HG02943 (cell line): ENCODE measurements around the gene ZNF223.

Source experiments
- ATAC-seq: cut with Tn5 transposase; IDR thresholded peaks from one replicate; pipeline ENCODE4 v1.9.1; 2021; ENCODE audit warnings: mild to moderate bottlenecking, low read depth, moderate library complexity; ENCODE audit not compliant: unreplicated experiment

Gene ZNF223

GRCh38 chr19:44051650-44052402 lies at the start of gene ZNF223:
TSS of gene ZNF223 (plus strand) at chr19:44052036. CDS start at chr19:44055177, 3,141 bp downstream.
- no peak for ATAC-seq

- no peak for ATAC-seq
Measured at GRCh38 chr19:44002212-44002565, 49.6 kb upstream of the ZNF223 start.

GRCh38 chr19:44002566-44003460 lies 49.0 kb upstream of the ZNF223 start, which contains the start of gene ZNF230:
TSS of gene ZNF230 (plus strand) at chr19:44002957. CDS start at chr19:44007079, 4,122 bp downstream.
- ATAC-seq, result peak; percentile 93

GRCh38 chr19:44003461-44004009 lies 48.3 kb upstream of the ZNF223 start:
- ATAC-seq, result no peak

GRCh38 chr19:44005973-44006372 lies 45.9 kb upstream of the ZNF223 start:
- ATAC-seq, result no peak

DNA sequence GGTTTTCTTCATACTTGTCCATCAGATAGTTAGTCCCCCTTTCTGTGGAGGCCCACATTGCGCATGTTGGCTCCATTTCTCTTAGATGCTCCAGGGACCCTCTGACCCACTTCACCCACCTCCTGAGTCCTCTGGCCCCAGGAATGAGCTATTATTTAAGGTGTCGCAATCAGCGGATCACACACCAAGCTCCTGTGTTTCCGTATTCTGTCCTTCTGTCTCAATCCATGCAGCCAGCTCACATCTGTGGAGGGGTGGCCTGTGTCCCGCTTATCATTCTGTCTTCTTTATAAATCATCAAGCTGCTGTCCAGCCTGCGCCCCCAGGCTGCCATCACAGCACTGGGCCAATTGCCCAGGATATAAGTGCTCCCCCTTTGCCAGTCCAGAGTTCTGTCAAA lies 44.4 kb upstream of the ZNF223 start:
- ATAC-seq, result no peak

DNA sequence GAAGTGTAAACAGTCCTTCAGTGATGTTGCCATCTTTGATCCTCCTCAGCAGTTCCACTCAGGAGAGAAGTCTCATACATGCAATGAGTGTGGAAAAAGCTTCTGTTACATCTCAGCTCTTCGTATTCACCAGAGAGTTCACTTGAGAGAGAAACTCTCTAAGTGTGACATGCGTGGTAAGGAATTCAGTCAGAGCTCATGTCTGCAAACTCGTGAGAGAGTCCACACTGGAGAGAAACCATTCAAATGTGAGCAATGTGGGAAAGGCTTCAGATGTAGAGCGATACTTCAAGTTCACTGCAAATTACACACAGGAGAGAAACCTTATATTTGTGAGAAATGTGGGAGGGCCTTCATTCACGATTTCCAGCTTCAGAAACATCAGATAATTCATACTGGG lies 41.4 kb upstream of the ZNF223 start:
- no peak for ATAC-seq

DNA sequence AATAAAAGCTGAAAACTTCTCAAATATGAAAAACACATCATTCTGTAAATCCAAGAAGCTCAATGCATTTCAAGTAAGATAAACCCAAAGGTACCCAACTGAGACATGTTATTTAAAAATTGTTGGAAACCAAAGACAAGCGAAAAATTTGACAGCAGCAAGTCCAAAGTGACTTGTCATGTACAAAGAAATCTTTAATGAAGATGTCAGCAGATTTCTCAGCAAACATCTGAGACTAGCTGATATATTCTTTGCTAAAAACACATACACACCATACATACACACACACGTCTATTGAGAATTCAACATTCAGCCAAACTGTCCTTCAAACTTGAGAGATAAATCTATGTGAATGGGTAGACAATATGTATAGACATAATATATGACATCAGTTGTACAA lies 32.3 kb upstream of the ZNF223 start:
- no peak for ATAC-seq

- no peak for ATAC-seq
Measured at GRCh38 chr19:44021221-44021620, 30.6 kb upstream of the ZNF223 start.

GRCh38 chr19:44024900-44025216 lies 27.0 kb upstream of the ZNF223 start:
- no peak for ATAC-seq

DNA sequence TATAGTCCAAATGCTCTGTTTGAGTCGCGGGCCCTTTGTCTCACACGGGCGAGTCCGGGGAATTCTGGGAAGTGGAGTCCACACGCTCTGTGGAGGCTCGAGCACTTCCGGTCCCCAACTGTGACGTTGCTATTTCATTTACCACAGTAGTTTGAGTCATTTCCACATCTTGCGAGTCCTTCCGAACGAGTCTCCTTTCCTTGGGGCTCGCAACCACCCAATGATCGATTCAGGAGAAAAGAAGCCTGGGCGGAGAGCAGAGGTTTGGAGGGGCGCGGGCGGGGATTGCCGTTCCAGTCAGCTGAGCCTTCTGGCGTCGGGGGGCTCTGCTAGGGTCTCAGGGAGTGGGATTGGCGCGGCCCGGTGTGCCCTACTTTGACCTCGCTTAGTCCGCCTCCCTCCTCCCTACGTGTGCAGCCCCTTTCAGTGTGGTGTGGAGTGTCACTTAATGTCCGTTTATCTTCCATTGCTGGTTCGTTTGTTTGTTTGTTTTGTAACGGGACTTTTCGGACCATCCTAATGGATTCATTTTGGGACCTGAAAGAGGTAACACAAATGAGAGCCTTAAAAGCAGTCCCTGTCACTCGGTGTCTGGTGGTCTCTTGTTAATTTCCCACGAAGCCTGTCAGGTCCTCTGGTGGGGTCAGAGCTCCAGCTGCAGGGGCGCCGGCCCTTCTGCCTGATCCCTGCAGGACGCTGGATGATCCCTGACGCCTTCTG lies 26.5 kb upstream of the ZNF223 start, which contains the start of gene ZNF222:
Gene ZNF222 (plus strand): TSS at position 163 of the 720 bp plus-strand sequence. CDS start 58 bp downstream, at position 221.
- ATAC-seq, result peak; percentile 78

- ATAC-seq, result no peak
Measured at GRCh38 chr19:44026622-44027021, 25.2 kb upstream of the ZNF223 start.

GRCh38 chr19:44032001-44032610 lies 19.7 kb upstream of the ZNF223 start:
- ATAC-seq, result no peak

DNA sequence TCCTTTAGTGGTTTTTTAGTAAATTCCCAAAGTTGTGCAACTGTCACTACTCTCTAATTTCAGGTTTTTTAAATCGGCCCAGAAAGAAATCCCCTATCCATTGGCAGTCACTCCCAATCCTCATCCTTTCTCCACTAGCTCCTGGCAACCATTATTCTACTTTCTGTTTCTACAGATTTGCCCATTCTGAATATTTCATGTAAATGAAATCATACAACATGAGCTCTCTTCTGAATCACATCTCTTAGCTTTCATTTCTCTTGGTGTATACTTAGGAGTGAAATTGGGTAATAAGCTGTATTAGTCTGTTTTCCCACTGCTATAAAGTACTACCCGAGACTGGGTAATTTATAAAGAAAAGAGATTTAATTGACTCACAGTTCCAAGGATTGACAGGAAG lies 9.7 kb upstream of the ZNF223 start:
- no peak for ATAC-seq

DNA sequence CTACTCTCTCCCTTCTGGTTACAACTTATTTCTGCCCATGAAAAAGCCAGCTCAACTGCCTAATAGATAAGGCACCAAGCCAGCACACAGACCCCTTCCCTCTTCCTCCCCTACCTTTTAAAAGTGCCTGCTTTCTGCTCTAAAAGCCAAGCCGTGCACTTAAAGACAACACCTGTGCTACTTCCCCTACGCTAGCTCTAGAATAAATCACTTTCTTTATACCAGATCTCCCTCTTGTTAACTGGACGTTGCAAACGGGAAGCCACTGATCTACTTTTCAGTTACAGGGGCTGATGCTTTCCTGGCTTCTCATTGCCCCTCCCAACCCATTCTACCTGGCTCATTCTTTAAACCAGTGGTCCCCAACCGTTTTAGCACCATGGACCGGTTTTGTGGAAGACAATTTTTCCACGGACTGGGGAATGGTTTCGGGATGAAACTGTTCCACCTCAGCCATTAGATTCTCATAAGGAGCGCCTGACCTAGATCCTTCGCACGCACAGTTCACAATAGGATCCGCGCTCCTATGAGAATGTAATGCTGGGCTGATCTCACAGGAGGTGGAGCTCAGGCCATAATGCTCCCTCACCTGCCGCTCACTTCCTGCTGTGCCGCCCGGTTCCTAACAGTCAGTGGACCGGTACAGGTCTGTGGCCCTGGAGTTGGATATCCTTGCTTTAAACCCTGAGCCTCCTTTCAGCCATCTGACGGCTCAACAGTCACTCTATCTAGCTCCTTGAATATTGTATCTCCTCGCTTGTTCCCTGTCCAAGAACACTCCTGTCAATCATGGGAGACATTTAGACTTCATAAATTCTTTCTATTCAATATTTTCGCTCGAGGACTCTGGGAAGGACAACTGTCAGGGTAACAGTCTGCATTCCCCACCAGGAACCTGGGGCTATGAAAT lies 841 bp upstream of the ZNF223 start:
- no peak for ATAC-seq

DNA sequence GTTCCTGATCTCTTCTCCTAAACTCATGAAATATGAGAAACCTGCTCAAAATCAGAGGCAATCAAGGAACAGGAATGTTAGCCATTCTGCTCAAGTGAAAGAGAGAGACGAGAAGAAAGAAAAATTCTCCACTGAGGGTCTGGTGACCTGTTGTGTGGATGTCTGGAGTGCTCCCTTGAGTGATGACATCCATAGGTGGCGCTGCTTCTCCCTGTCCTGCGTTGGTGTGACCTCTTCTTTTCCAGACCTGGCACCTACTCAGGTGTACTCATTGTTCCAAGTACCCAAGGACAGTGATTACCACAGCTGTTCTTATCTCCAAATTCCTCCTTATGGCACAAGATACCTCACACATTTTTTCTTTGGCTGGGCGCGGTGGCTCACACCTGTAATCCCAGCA lies 4.0 kb downstream of the ZNF223 start:
- ATAC-seq, result no peak

GRCh38 chr19:44059229-44059628 lies 7.4 kb downstream of the ZNF223 start:
- no peak for ATAC-seq

DNA sequence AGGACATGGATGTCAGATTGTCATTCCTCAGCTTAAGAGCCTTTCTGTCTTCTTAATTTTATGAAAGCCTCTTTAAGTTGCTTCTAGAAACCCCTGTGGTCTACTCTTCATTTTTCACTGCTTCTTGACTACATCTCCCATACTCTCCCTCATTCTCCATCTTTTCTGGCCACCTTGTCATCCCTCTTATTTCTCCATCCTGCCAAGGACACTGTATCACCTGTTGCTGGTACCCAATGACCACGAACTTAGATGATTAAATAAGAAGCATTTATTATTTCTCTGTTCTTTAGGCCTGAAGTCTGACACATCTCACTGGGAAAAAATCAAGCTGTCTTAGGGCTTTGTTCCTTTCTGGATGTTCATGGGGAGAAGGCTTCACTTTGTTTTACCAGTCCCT lies 9.2 kb downstream of the ZNF223 start:
- no peak for ATAC-seq

DNA sequence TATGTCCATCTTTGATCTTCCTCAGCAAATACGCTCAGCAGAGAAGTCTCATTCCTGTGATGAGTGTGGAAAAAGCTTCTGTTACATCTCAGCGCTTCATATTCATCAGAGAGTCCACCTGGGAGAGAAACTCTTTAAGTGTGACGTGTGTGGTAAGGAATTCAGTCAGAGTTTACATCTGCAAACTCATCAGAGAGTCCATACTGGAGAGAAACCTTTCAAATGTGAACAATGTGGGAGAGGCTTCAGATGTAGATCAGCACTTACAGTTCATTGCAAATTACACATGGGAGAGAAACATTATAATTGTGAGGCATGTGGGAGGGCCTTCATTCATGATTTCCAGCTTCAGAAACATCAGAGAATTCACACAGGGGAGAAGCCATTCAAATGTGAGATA lies 14.5 kb downstream of the ZNF223 start:
- ATAC-seq, result no peak
